Erythroblast (primary cell): ENCODE measurements around the gene VPS26B.
"Not testable (repeated sequence)": the region's sequence is repeated elsewhere in the genome, so short reads cannot be mapped to it uniquely, and the experiment has no call there.

Experiments used
- DNase-seq, 2 experiments: peaks; one replicate each; lab custom pipeline; 2025; lab: John Stamatoyannopoulos, UW
- GATA1 ChIP-seq: IDR thresholded peaks from 2 replicates; pipeline ENCODE4 v1.6.1; 2011; ENCODE audit warnings: low read depth, mild to moderate bottlenecking, control low read depth, low read length, moderate library complexity
- POLR2A ChIP-seq: IDR thresholded peaks from 2 replicates; pipeline ENCODE4 v1.6.1; 2011; ENCODE audit warnings: mild to moderate bottlenecking, low read length

The VPS26B gene

GRCh38 chr11:134242376-134242775 lies 17.9 kb downstream of the VPS26B start:
- TF ChIP-seq POLR2A = no peak
- no peak for TF ChIP-seq GATA1
- no peak for DNase-seq

GRCh38 chr11:134243913-134244312 lies 19.4 kb downstream of the VPS26B start:
- no peak for DNase-seq
- TF ChIP-seq POLR2A (no peak), GATA1 (no peak)

- peak; percentile 37 for DNase-seq
- TF ChIP-seq GATA1 (no peak), POLR2A (no peak)
Observed at GRCh38 chr11:134244593-134244992, 20.1 kb downstream of the VPS26B start.

GRCh38 chr11:134245434-134245833 lies 21.0 kb downstream of the VPS26B start:
- DNase-seq = no peak
- TF ChIP-seq GATA1 = no peak
- TF ChIP-seq POLR2A = no peak

GRCh38 chr11:134246100-134246499 lies 21.6 kb downstream of the VPS26B start:
- TF ChIP-seq POLR2A (no peak), GATA1 (no peak)
- no peak for DNase-seq

GRCh38 chr11:134246678-134247077 lies 22.2 kb downstream of the VPS26B start:
- TF ChIP-seq GATA1 (no peak), POLR2A (no peak)
- DNase-seq = no peak

- no peak for DNase-seq
- no peak for TF ChIP-seq GATA1
- no peak for TF ChIP-seq POLR2A
Observed at GRCh38 chr11:134248910-134249480, 24.5 kb downstream of the VPS26B start.

- no peak for DNase-seq
- TF ChIP-seq GATA1 = no peak
Observed at GRCh38 chr11:134250246-134250645, 25.8 kb downstream of the VPS26B start.

- no peak for TF ChIP-seq GATA1
- no peak for TF ChIP-seq POLR2A
- no peak for DNase-seq
Observed at GRCh38 chr11:134250675-134251074, 26.2 kb downstream of the VPS26B start.

- DNase-seq = peak in 1 of 2 experiments; percentile 75
Observed at GRCh38 chr11:134252346-134253187, 28.1 kb downstream of the VPS26B start.

GRCh38 chr11:134253188-134253993 lies 28.9 kb downstream of the VPS26B start, which contains the start of the genes ACAD8 and THYN1:
Gene ACAD8 (plus strand): TSS chr11:134253568. CDS start chr11:134253601, 33 bp downstream.
Gene THYN1 (minus strand): TSS chr11:134253352. CDS start chr11:134252882, 470 bp downstream.
- peak; percentile 96 to 98 for DNase-seq
- TF ChIP-seq POLR2A = peak; percentile 81
- TF ChIP-seq GATA1 = no peak

More at GRCh38 chr11:134252346-134253187, 28.1 kb downstream of the VPS26B start:
- TF ChIP-seq GATA1 = no peak
- TF ChIP-seq POLR2A = no peak

- peak in 1 of 2 experiments; percentile 25 for DNase-seq
Observed at GRCh38 chr11:134254433-134255183, 30.1 kb downstream of the VPS26B start.

GRCh38 chr11:134255184-134255561 lies 30.7 kb downstream of the VPS26B start:
- not testable (repeated sequence) for DNase-seq

More at GRCh38 chr11:134254433-134255183, 30.1 kb downstream of the VPS26B start:
- TF ChIP-seq POLR2A (no peak), GATA1 (no peak)
